Adrenal gland (tissue), 5 donors: Measurements from ENCODE around the gene PLEKHA7.

Experiments
- POLR2A ChIP-seq, 2 donors: fragments of 450-650 bp; IDR thresholded peaks; one replicate each; pipeline ENCODE4 v1.6.1; 2017; ENCODE audit warnings: antibody characterized with exemption in 2 of 2, mild to moderate bottlenecking in 2 of 2, moderate library complexity in 1 of 2
- TF ChIP-seq, protein P1 (sequence below), 6 experiments: fragments of 450-650 bp in 4 of 6; fragments of 200-600 bp in 2 of 6; sonication (generic) in 1 of 6; IDR thresholded peaks; 1 replicate in 5 of 6; 2 replicates in 1 of 6; pipeline versions ENCODE4 v1.5.1 to v1.8.0; 2016 to 2021; ENCODE audit warnings: antibody characterized with exemption in 6 of 6, mild to moderate bottlenecking in 2 of 6, moderate library complexity in 1 of 6
- donor health status: DM: no; HTN: no; CAD: no.

DNA sequence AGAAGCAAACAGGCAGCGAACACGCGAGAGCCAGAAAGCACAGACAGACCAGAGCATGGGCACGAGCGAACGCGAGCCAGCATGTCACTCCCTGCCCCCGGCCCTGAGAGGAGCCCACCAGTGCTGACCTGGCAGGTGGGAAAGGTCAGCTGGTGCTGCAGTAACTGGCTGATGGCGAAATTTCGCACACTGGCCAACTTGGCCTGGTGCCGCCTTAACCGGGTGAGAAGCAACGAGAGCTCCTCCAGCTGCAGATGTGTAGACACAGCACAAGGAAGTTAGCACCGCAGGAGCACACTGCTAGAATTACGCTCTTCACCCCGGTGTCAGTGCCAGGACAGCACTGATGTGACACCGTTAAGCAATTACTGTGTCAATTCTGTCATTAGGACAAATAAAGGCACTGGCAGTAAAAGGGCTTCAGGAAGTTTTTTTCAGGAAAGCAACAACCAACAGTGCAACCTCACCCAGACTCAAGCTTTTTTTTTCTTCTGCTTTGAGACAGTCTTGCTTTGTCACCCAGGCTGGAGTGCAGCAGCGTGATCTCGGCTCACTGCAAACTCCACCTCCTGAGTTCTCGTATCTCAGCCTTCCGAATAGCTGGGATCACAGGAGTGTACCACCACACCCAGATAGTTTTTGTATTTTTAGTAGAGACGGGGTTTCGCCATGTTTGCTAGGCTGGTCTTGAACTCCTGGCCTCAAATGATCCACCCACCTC, 199.0 kb downstream of the PLEKHA7 start:
- TF ChIP-seq, protein P1, sequence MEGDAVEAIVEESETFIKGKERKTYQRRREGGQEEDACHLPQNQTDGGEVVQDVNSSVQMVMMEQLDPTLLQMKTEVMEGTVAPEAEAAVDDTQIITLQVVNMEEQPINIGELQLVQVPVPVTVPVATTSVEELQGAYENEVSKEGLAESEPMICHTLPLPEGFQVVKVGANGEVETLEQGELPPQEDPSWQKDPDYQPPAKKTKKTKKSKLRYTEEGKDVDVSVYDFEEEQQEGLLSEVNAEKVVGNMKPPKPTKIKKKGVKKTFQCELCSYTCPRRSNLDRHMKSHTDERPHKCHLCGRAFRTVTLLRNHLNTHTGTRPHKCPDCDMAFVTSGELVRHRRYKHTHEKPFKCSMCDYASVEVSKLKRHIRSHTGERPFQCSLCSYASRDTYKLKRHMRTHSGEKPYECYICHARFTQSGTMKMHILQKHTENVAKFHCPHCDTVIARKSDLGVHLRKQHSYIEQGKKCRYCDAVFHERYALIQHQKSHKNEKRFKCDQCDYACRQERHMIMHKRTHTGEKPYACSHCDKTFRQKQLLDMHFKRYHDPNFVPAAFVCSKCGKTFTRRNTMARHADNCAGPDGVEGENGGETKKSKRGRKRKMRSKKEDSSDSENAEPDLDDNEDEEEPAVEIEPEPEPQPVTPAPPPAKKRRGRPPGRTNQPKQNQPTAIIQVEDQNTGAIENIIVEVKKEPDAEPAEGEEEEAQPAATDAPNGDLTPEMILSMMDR (IDR thresholded peaks at IDR 0.05), result no peak
- no peak for TF ChIP-seq POLR2A (IDR thresholded peaks at IDR 0.05)
